ENCODE data around the gene NEBL. TPM values are rescaled to one million over a fixed set of nuclear protein-coding genes. Genes with fewer than 3 reads are reported as not detected.

NEBL gene
- total and polyA plus RNA-seq, 9 of the 15 experiments (the other 6 are each of a cell fraction or from before 2014, with no cell fraction given) = 0.82 to 14.6 (median 9.8) TPM

GRCh38 chr10:20936396-20936795 lies 39.3 kb upstream of the NEBL start (continued):
- no peak for TF ChIP-seq ZNF609 (CRISPR knock-in tag; IDR thresholded peaks at IDR 0.05; ENCODE audit: borderline replicate concordance)
- no peak for TF ChIP-seq REST (IDR thresholded peaks at IDR 0.05; ENCODE audit: borderline replicate concordance)
- no peak for TF ChIP-seq REST (CRISPR knock-in tag; IDR thresholded peaks at IDR 0.05; ENCODE audit: low read depth)
- no peak for TF ChIP-seq ARID3A (IDR thresholded peaks at IDR 0.05; ENCODE audit: borderline replicate concordance, low read depth, low read length)
- TF ChIP-seq RBBP5 (IDR thresholded peaks at IDR 0.05; ENCODE audit: borderline replicate concordance, insufficient read depth, low read length, poor library complexity, severe bottlenecking) = no peak
- TF ChIP-seq HMG20B (CRISPR knock-in tag; IDR thresholded peaks at IDR 0.05) = no peak
